Hepatocyte (in vitro differentiated cells): ENCODE measurements around the gene OTUD4.

ENCODE experiments used
- EZH2 ChIP-seq: fragments of 200-600 bp; sonication (generic); IDR thresholded peaks from 2 replicates; pipeline ENCODE4 v1.6.1; 2016; ENCODE audit warnings: antibody characterized with exemption, mild to moderate bottlenecking, borderline replicate concordance
- EZH2phosphoT487 ChIP-seq: fragments of 200-600 bp; sonication (generic); IDR thresholded peaks from one replicate; pipeline ENCODE4 v1.6.1; 2018; ENCODE audit warnings: antibody characterized with exemption, mild to moderate bottlenecking, low read depth, moderate library complexity; ENCODE audit not compliant: unreplicated experiment, severe bottlenecking
- TF ChIP-seq, protein P1 (sequence below): fragments of 200-600 bp; sonication (generic); IDR thresholded peaks from 2 replicates; pipeline ENCODE4 v1.5.1; 2016; ENCODE audit warnings: antibody characterized with exemption, mild to moderate bottlenecking; ENCODE audit not compliant: poor library complexity

DNA sequence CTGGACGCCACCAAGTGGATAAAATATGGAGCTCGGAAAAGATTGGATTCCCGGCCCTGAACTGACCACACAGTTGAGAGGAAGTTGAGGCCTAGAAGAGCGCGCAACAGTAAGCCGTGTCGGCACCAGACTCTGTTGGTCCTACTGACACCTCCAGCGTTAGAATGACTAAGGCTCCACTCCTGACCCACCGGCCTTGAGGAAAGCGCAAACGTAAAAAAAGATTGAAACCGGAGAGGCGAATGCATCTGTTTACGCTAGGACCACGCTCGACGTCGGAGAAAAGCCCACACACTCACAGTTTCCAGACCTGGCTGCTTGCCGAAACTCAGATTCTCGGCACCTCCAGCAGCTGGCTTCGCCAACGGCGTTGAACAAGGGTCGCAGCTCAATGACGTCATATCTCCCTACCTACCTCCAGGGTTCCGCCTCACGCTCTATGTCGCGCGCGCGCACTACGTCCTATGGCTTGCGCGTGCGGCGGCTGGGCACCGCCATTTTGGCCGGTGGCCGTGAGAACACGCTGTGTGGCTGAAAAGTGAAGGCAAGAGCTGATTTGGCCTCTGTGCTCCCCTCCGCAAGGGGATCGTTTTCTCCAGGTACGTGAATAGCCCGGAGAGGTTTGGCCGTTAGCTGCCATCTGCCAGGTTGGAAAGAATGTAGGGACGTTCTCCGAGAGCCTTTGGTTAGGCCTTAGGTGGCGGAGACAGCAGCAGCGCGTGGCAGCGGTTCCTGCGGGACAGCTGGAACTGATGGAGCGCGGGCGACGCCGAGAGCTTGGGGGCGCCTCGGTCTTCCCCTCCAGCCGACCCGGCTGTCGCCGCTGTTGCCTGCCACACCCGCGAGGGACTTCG, 82.3 kb downstream of the OTUD4 start, which contains the start of the genes ABCE1 and ANAPC10:
- TF ChIP-seq, protein P1, sequence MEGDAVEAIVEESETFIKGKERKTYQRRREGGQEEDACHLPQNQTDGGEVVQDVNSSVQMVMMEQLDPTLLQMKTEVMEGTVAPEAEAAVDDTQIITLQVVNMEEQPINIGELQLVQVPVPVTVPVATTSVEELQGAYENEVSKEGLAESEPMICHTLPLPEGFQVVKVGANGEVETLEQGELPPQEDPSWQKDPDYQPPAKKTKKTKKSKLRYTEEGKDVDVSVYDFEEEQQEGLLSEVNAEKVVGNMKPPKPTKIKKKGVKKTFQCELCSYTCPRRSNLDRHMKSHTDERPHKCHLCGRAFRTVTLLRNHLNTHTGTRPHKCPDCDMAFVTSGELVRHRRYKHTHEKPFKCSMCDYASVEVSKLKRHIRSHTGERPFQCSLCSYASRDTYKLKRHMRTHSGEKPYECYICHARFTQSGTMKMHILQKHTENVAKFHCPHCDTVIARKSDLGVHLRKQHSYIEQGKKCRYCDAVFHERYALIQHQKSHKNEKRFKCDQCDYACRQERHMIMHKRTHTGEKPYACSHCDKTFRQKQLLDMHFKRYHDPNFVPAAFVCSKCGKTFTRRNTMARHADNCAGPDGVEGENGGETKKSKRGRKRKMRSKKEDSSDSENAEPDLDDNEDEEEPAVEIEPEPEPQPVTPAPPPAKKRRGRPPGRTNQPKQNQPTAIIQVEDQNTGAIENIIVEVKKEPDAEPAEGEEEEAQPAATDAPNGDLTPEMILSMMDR = peak; percentile 46
- TF ChIP-seq EZH2 (no peak), EZH2phosphoT487 (no peak)
